ENCODE measurements around the gene OOSP3.
"Not testable (repeated sequence)": the region's sequence is repeated elsewhere in the genome, so short reads cannot be mapped to it uniquely, and the experiment has no call there.

The OOSP3 gene, protein sequence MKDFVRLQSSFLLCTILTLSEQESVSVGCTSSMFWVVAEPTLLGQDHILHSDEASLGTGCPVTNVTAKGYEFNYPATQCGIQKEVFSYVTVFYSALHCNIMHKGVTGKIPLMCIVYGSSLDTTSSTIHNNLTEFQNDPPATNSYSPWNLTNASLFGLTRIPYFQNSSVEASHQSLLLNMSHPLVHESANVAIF

DNA sequence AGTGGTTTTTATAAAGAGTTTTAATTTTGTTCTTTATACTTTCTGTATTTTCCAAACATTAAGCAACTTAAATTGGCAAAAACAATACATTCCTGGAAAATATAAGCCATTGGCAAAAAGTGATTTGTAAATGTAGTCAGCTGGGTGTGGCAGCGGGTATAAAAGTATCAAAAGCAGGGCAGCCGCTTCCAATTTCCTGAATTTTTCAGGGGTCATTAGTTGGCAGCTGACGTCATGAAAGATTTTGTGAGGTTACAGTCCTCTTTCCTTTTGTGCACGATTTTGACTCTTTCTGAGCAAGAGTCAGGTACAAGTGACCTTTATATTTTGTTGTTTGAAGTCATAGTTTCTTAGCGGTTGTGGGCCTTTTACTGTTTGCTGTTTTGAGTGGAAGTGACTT, at the start of gene OOSP3:
Gene OOSP3, plus strand, starts transcription at position 208 of the 400 bp plus-strand sequence. Its CDS starts 27 bp downstream, at position 235.
- DNase-seq = no peak

DNA sequence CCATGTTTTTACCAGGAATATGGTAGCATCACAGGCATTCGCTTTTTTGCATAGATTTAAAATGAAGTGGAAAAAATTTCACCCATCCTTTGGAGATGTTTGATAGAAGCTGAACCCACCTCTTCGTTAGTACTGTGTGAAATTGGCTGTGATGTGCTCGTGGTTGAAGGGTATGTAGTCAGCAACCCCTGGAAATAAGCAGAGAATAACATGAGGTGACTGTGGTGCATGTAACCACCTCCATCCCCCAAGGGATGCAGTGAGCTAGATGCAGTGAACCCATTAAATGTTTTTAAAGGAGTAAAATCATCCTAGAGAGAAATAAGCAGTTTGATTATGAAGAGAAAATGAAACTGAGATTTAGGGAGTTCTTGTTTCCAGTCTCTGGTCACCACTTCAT, 49.2 kb upstream of the OOSP3 start:
- no peak for DNase-seq

DNA sequence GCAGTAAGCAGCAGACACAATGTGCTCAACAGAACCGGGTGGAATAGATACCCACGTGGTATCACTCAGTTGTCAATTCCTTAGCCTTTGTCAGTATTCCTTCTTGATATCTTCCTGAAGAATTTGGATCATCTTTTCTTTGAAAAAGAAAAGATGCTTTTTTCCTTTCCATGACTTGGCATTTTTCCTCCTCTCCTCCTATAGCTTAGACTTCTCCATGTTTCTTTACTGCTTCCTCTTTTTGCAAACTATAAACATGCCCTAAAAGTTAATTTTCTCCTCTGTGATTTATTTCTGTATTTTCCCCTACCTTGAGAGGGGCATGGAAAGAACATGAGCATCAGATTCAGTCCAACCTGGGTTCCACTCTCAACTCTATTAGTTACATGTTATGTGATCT, 45.0 kb upstream of the OOSP3 start:
- no peak for DNase-seq

DNA sequence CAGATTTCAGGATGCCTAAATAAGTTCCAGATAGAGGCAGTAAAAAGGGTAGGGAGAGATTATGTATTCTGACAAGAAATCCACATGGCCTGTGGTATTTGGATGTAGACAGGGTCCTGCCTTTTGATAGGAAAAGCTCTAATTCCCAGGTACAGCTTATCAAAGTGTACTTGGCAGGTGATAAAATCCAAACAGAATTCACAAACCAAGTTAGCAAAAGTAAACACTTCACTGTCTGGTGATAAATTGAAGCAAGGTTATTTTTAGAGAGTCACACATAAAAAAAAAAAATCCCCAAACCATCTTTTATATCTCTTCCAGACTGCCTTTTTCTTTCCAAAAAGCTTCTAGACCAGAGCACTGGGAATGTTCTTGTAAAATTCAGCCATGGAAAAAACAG, 39.0 kb upstream of the OOSP3 start:
- DNase-seq = no peak

DNA sequence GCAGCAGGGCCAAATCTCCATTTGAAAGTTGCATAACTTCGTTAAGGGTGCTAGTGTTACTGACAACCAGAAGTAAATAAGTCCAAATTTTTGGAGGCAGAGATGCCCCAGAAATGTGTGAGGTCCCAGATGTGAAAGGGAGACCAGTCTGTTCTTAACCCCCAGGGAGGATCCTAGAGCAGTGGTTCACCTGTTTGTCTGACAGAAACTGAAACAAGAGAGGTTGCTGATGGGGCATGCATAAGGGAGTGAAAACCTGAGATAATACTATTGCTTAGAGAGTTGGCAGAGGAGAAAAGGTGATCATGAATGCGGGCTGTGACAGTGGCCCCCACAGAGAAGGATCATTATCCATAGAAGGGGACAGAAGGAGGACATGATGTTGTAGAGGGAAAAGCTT, 37.1 kb upstream of the OOSP3 start:
- no peak for DNase-seq

DNA sequence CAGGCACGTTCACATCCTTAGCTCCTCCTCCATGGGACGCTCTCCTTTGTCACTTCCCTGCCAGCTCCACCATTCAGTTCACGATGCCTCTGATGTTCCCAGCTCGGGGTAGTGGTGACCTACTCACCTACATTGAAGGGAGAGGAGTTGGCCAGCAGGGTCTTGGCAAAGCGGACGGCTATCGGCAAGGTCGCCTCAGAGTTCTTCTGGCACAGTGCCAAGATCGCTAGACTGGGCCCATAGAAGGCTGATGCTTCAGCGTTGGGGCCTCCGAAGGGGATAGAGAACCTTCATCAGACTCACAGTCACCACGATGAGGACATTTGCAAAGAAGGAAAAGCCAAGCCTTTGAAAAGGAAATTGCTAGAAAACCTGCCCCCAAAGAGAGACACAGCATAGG, 36.3 kb upstream of the OOSP3 start:
- DNase-seq = no peak

DNA sequence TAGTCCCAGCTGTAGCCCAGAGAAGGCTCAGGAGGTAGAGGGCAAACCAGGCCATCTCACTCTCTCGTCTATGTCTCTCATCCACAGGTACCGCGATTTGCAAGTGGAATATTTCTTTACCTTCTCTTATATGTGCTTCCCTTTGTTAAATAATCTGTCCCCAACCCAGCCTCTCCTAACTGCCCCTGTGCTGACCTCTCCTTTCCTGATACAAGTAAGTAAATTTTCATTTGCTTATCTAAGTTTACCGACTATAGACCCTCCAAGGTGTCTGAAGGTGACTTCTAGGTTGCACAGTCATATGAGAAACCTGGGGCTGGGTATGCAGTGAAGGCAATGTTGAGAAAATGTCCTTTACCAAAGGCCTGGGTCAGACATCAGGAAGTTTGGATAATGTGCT, 33.2 kb upstream of the OOSP3 start, which contains the start of gene CBLIF:
Gene CBLIF, minus strand, starts transcription at position 101 of the 400 bp plus-strand sequence. Its CDS starts 46 bp downstream, at position 55.
- DNase-seq = no peak

DNA sequence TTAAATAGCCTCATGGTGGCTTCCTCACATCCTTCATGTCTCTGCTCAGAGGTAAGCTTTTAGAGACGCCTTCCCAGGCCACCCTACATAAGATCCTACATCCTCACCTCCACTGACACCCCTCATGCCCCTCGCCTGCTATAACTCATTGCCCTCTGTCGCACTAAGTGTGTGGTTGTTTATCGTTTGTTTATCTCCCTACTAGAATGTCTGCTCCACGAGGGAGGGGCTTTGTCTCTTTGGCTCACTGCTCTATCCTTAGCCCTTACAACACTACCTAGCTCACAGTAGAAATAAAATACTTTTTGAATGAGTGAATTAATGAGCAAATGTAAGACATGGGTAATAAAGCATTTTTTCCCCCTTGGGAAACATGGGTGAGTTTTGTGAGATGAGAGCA, 32.0 kb upstream of the OOSP3 start:
- DNase-seq = no peak

DNA sequence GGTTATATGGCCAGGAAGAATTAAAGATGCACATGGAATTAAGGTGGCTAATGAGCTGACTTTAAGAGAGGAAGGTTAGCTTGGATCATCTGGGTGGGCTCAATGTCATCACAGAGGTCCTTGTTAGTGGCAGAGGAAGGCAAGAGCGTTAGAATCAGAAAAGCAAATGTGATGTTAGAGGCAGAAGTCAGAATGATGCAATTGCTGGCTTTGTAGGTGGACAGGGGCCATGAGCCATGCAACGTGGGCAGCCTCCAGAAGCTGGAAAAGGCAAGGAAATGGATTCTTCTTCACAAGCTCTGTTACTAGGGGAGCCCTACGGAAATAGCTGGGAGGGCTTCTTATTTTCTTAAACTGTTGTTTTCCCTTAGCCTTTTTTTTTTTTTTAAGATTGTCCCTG, 31.0 kb upstream of the OOSP3 start:
- DNase-seq = no peak

DNA sequence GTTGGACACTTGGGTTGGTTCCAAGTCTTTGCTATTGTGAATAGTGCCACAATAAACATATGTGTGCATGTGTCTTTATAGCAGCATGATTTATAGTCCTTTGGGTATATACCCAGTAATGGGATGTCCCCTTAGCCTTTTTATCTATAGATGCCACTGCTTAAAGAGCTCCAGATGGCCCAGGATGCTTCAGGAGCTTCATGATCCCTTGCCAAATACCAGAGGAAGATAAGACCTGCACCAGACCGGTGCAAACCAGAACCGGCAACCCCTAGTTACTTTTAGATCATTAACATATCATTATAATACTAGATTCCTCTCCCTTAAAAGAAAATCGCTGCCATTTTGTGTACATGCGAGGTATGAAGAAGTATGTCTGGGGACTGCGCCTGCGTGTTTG, 30.1 kb upstream of the OOSP3 start:
- peak; percentile 21 for DNase-seq

DNA sequence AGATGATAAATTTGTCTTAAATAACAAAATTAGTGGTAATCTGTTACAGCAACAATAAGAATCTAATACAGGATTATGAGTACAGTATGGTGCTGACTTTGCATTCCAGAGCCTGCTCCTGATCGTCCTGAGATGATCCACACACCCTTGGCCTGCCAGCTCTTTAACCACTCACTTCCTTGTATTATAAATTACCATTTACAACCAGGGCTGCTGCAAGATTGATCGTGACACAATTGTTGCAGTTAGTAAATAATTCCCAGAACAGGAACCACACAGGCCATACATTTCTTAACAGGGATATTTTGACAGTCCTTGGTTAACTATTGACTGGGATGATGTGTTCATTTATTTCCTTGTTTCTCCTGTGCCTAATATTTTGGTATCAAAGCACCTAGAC, 29.5 kb upstream of the OOSP3 start:
- DNase-seq = no peak

DNA sequence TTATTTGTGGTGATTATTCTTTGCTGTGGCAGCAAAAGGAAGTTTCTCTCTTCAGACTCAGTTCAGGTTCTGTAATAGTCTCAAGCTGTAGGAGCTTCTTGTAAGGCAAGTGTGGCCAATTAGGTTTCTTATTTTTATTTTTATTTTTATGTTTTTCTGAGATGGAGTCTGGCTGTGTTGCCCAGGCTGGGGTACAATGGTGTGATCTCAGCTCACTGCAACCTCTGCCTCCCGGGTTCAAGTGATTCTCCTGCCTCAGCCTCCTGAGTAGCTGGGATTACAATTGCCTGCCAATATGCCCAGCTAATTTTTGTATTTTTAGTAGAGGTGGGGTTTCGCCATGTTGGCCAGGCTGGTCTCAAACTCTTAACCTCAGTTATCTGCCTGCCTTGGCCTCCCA, 29.0 kb upstream of the OOSP3 start:
- not testable (repeated sequence) for DNase-seq

DNA sequence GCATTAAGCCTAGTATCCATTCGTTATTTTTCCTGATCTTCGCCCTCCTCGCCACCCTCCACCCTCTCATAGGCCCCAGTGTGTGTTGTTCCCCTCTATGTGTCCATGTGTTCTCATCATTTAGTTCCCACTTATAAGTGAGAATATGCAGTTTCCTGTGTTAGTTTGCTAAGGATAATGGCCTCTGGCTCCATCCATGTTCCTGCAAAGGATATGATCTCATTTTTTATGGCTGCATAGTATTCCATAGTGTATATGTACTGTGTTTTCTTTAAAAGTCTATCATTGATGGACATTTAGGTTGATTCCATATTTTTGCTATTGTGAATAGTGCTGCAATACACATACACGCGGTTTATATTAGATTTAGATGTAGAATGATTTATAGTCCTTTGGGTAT, 27.2 kb upstream of the OOSP3 start:
- not testable (repeated sequence) for DNase-seq

DNA sequence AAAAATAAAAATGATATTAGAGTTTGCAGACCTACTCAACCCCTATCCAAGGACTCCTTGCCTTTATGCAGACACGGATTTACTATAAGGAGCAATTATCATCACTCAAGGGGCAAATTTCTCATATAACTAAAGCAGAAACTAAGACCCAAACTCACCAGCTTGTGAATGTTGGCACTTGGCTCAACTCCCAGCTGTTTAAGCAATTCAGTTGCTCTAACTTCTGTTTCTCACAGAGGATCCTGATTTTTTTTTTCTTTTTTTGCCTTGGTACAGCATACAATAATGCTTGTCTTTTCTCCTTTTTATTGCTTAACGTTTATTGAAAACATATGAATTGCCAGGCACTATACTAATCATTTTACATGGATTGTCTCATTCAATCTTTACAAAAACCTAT, 23.7 kb upstream of the OOSP3 start:
- DNase-seq = peak; percentile 18

DNA sequence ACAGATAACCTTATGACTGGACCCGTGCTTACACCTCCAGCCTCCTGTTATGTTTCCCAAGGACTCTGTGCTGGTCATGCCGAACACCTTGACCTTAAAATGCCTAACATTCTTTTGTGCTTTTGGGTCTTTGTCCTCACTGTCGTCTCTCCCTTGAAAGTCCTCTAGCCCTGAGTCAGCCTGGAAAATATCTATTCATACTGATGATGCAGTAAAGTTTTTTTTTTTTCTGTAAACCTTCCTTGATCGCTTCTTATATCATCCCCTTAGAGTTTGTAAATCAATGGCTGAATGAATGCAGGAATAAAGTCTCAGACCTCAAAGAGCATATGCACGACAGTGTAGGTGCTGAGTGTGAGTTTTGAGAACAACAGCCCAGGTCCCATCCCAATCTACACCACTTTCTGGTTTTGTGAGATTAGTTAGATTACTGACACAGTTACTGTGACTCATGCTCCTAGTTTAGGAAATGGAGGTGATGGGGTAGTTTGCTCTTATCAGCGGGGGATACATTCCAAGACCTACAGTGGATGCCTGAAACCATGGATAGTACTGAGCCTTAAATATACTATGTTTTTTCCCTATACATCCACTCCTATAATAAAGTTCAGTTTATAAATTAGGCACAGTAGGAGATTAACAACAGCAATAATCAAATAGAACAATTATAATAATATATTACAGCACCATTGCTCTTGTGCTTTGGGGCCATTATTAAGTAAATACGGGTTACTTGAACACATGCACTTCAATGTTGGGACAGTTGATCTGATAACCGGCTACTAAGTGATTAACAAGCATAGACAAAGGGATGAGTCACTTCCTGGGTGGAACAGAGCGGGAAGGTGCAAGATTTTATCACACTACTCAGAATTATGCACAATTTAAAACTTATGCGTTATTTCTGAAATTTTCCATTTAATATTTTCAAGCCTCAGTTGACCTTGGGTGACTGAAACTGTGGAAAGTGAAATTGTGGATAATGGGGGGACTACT, 20.8 kb upstream of the OOSP3 start:
- DNase-seq = peak; percentile 73

DNA sequence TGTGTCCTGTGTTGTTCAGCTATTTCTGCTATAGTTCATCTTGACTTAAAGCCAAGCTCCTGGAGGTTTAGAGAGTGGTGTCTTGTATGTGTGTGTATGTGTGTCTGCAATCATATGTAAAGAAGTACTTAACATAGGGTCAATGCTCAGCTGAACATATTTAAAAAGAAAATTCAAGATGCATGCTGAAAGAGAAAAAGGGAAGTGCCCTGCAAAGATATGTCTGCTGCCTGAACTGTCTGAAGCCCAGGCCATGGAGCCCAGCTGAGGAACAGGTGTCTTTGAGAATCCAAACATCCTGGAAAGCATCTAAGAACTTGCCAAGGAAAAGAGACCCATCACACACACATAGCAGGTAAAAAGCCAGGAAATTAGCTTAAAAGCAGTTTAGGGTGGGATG, 18.9 kb upstream of the OOSP3 start:
- peak; percentile 31 for DNase-seq

DNA sequence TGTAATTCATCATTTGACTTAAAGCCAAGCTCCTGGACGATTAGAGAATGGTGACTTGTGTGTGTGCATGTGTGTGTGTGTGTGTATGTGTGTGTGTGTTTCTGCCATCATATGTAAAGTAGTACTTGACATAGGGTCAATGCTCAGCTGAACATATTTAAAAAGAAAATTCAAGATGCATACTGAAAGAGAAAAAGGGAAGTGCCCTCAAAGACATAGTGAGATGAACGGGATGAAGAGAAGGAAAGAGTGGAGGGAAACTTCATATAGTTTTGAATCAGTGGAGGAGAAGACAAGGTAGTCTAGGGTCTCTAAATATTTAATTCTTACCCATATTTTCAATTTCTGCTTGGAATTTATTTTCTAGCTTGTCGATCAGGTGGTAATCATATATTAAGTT, 16.3 kb upstream of the OOSP3 start:
- DNase-seq = no peak

DNA sequence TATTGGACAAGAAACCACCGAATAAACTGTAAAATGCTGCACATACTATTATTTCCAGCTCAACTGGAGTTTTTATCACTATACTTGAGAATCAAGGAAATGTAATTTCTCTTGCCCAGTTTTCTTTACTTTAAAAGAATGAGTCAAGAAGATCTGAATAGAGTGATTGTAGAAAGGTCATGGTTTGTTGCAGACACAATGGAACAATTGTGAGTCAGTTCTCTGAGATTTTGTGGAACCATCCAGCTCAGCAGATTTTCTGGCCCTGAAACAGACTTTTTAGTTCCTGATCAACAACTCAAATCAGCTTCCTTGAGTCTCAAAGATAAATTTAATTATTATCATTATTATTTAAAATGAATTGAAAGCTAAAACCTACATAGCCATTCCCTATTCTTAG, 13.6 kb upstream of the OOSP3 start:
- no peak for DNase-seq

DNA sequence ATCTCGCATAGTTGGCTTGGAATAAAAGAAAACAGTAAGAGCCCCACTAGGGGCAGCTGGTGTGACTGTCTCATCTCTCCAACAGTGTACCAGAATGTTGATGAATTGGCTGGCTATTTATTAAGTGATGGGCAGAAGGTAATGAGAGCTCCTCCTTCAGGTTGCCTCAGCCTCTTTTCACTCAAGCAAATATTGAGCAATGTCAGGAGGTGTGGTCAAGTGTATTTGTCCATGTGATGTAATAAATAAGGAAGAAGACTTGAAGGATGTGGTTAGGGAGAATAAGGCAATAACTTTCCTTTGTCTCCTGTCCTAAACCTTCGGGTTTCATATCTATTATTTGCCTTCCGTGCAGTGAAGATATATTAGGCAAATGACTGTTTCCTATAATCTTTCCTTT, 12.2 kb upstream of the OOSP3 start, which contains the start of gene TCN1:
Gene TCN1, minus strand, starts transcription at position 91 of the 400 bp plus-strand sequence. Its CDS starts 17 bp downstream, at position 74.
- peak; percentile 77 for DNase-seq

DNA sequence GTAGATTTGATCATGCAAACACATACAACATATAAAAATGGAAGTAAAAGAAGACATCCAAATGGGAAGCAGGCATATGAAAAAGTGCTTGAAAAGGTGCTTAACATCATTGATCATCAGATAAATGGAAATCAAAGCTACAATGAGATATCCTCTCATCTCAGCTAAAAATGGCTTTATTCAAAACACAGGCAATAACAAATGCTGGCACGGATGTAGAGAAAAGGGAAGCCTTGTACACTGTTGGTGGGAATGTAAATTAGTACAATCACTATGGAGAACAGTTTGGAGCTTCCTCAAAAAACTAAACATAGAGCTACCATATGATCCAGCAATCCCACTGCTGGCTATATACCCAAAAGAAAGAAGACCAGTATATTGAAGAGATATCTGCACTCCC, 11.7 kb upstream of the OOSP3 start:
- DNase-seq = no peak

DNA sequence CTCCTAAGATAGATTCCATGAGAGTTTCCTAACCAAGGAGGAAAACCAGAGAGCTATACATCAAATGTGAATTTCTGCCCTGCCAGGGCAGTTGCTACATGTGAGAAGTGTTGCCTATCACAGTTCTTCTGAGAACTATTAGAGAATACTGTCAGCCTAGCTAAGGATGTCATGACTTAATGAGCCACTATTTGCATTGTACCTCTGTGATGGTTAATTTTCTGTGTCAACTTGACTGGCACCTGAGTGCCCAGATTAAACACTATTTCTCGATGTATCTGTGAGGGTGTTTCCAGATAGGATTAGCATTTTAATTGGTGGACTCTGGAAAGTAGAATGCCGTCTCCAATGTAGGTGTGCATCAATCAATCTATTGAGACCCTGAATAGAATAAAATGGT, 10.6 kb upstream of the OOSP3 start:
- DNase-seq = no peak

DNA sequence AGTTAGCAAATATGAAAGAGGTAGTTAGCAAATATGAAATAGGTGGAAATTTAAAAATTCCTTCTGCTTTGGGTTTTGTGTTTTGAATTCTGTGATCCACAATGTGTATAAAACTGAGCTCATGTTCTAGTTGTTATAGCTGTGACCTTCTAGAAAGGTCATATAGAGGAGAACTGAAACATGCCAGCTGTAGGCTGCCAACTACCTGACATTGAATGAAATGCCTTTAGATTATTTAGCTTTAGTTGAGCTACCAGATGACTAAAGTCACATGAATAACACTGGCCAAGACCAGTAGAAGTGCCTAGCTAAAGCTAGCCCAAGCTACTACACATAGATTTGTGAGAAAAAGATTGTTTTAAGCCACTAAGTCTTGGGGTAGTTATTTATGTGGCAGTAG, 6.5 kb upstream of the OOSP3 start:
- DNase-seq = no peak

DNA sequence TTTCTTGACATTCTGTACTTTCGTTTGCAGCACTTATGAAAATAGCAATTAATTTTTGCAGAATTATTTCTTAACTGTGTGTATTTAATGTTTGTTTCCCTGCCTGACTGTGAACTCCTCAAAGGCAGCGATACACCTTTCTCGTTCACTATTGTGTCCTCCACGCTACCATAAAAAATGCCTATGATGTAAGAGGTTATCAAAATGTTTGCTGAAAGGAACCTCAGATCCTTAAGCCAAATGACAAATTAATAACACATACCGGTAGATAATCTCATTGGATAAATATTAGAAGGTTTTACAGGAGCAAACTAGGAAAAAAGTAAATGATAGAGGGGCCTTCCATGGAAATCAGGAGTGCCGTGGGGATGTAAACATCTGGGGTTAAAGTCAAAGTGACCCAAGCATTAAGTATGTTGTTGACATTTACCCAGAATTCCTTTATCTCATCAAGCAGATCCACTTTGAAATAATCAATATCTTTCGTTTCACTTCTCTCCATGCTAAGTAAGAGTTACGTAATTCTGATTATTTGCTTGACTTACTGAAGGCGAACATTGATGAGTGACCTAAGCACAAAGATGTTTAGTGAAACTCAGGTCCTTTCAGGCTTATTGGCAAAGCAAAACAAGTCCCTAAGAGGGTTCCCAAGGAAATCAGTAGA, 2.6 kb upstream of the OOSP3 start:
- DNase-seq = no peak

DNA sequence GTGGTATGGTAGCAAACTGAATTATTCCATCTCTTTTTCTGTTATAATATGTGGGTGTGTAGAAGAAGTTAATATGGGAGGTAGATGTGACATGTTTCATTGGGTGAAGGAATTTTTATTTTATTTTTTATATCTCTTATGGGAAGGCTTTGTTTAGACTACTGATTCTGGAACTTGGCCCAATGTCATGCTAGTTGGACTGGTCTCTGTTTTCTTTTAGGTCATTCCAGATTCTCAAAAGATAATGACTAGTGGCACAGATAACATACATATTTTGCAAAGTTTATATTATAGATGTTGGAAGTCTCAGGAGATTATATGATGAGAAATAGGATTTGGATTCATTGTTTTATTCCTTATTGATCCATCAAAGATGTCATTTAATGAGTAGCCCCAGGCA, 1.3 kb upstream of the OOSP3 start:
- no peak for DNase-seq

All from hematopoietic multipotent progenitor cell treated with erythropoietin and hydrocortisone succinate and interleukin-3 and kit ligand, for 6 days (in vitro differentiated cells).